Suprapubic skin (tissue), 3 donors: ENCODE data around the gene DSCAML1.

Experiments used
- CTCF ChIP-seq, 2 donors: fragments of 200-600 bp in 1 of 2; fragments of 450-650 bp in 1 of 2; sonication (generic) in 1 of 2; IDR thresholded peaks; one replicate each; pipeline ENCODE4 v1.5.1; 2016 to 2019; ENCODE audit warnings: antibody characterized with exemption in 2 of 2, mild to moderate bottlenecking in 1 of 2, moderate library complexity in 1 of 2
- POLR2A ChIP-seq, 2 donors: fragments of 450-650 bp; IDR thresholded peaks; one replicate each; pipeline ENCODE4 v1.6.1; 2017; ENCODE audit warnings: antibody characterized with exemption in 2 of 2, mild to moderate bottlenecking in 2 of 2, moderate library complexity in 2 of 2

GRCh38 chr11:117837791-117838190, 40.8 kb upstream of the DSCAML1 start:
- TF ChIP-seq CTCF (IDR thresholded peaks at IDR 0.05) (no peak), POLR2A (IDR thresholded peaks at IDR 0.05) (no peak)
